Colonic mucosa (tissue), 4 donors: ENCODE measurements around the gene FKBP1B. TPM values are rescaled to one million over a fixed set of nuclear protein-coding genes. Genes with fewer than 3 reads are reported as not detected.

Experiments used
- DNase-seq: peaks from one replicate; pipeline ENCODE4 v3.0.0-alpha.2; 2020
- H3K27ac ChIP-seq: fragments of 200-600 bp; one replicate; pipeline ENCODE4 v1.8.0; 2021
- H3K27me3 ChIP-seq: fragments of 200-600 bp; one replicate; pipeline ENCODE4 v1.8.0; 2021
- H3K36me3 ChIP-seq: fragments of 200-600 bp; one replicate; pipeline ENCODE4 v1.8.0; 2021
- H3K4me1 ChIP-seq: fragments of 200-600 bp; one replicate; pipeline ENCODE4 v1.8.0; 2021; ENCODE audit warnings: mild to moderate bottlenecking
- H3K4me3 ChIP-seq: fragments of 200-600 bp; one replicate; pipeline ENCODE4 v1.8.0; 2021
- H3K9ac ChIP-seq, 2 donors: one replicate each; pipeline ENCODE4 v1.7.0; 2013; ENCODE audit warnings: control low read depth in 2 of 2, low read depth in 2 of 2, low read length in 2 of 2
- H3K9me3 ChIP-seq: fragments of 200-600 bp; one replicate; pipeline ENCODE4 v1.8.0; 2021
- CTCF ChIP-seq: fragments of 200-600 bp; IDR thresholded peaks from one replicate; pipeline ENCODE4 v1.8.0; 2022; ENCODE audit warnings: antibody characterized with exemption, mild to moderate bottlenecking
- intact Hi-C: fragments of 100-400 bp; cut with DNase I; formaldehyde crosslinking; loops from one replicate; pipeline ENCODE4 v1.14.1; 2022
- total RNA-seq, 2 donors: library from RNA; stranded (reverse); fragmentation: NEBNext Ultra II Directional in 1 of 2; extraction: Animal tissue kit (Norgen Biotek cat#: 25700) in 1 of 2; gene quantifications; one replicate each; pipeline ENCODE4 v1.2.1, GENCODE V29; 2021
- donor health status: healthy.
- donor health status: DM: no; HTN: no; CAD: no.
- donor health status: DM: no; HTN: no; CAD: no.

The FKBP1B gene
- total RNA-seq, 2 donors from 2014 or later, result 8.0 to 11.8 TPM

GRCh38 chr2:24058564-24059271, 9.2 kb downstream of the FKBP1B start:
- Histone ChIP-seq H3K27ac (no peak overlapping the region), H3K9me3 (no peaks in the 10 kb centered on the region), H3K4me3 (no peak overlapping the region), H3K9ac (no peak overlapping the region), H3K4me1 (no peaks in the 10 kb centered on the region), H3K27me3 (no peaks in the 10 kb centered on the region), H3K36me3 (no peaks in the 10 kb centered on the region)
- no peak for TF ChIP-seq CTCF
- no peak for DNase-seq
- intact Hi-C loops, result no loop called here

DNA sequence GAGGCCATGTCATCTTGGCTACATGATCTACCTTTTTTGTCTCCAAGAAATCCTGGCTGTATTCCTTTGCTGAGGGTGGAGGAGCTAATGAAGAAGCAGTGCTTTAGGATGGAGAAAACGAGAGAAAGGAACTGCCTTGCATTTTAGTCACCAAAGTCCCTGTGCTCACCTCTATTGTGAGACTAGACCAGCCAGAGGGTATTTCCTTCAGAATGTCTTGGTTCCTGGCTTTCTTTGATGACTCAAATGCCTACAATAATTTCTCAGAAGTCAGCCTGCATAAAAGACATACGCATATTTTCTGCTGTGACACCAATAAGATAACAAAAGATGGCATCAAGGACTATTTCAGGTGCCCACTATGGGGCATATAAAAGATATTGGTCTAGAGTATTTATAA, 15.8 kb downstream of the FKBP1B start:
- Histone ChIP-seq H3K36me3 (peaks cover 7% of the 10 kb centered on the region), H3K4me1 (no peaks in the 10 kb centered on the region), H3K27ac (no peak overlapping the region), H3K9ac (no peak overlapping the region), H3K4me3 (no peak overlapping the region), H3K9me3 (no peaks in the 10 kb centered on the region), H3K27me3 (no peaks in the 10 kb centered on the region)
- TF ChIP-seq CTCF, result no peak
- no peak for DNase-seq
- intact Hi-C loops, result no loop called here

DNA sequence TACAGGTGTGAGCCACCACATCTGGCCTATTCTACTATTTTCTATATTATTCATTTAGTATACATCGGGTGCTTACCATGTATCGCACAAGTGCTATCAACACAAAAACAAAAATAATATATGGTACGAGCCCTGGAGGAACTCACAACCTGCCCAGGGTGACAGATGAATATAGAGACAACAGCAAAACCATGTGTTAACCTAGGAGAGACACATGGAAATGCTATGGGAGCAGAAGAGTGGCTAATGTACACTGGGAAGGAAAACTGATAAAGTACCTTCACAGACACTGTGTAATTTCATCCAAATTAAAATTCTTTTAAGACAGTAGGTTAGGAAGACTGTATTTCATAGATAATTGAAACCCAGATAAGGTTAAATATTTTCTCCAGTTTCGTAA, 22.7 kb downstream of the FKBP1B start:
- no peak overlapping the region for H3K4me3 ChIP-seq
- no peak overlapping the region for H3K27ac ChIP-seq
- no peak overlapping the region for H3K9ac ChIP-seq
- H3K9me3 ChIP-seq, result no peaks in the 10 kb centered on the region
- peaks cover 4% of the 10 kb centered on the region for H3K36me3 ChIP-seq
- peaks cover 4% of the 10 kb centered on the region for H3K4me1 ChIP-seq
- no peak for DNase-seq
- H3K27me3 ChIP-seq, result no peaks in the 10 kb centered on the region
- no peak for TF ChIP-seq CTCF
- intact Hi-C loops, result no loop called here

DNA sequence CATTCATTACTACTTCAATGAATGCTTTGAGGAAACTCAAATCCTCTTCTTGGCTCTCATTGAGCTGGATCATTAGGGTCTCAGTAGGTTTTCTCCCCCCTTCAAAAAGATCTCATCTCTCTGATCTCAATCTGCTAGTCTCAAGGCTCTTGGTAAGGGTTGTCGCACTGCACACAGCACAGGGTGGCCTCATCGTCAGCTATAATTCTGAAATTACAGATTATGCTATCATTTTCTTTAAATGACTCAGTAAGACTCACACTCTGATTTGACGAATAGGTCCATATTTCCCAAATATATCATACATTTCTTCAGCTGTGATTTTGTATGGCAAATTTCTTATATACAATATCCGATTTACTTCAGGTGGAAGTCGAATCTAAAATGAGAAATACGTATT, 24.3 kb downstream of the FKBP1B start:
- intact Hi-C loops, result no loop called here
- Histone ChIP-seq H3K9ac (no peak overlapping the region), H3K4me3 (no peak overlapping the region), H3K27ac (no peak overlapping the region), H3K9me3 (no peaks in the 10 kb centered on the region), H3K4me1 (peaks cover 4% of the 10 kb centered on the region), H3K36me3 (no peaks in the 10 kb centered on the region), H3K27me3 (no peaks in the 10 kb centered on the region)
- no peak for TF ChIP-seq CTCF
- DNase-seq, result no peak

GRCh38 chr2:24075259-24075658, 25.7 kb downstream of the FKBP1B start:
- TF ChIP-seq CTCF, result no peak

More at GRCh38 chr2:24075259-24075658, 25.7 kb downstream of the FKBP1B start:
- no peak for DNase-seq
- H3K36me3 ChIP-seq, result no peaks in the 10 kb centered on the region
- peak overlapping the region; percentile 48 for H3K4me3 ChIP-seq
- H3K27me3 ChIP-seq, result no peaks in the 10 kb centered on the region
- H3K27ac ChIP-seq, result no peak overlapping the region
- H3K9me3 ChIP-seq, result no peaks in the 10 kb centered on the region
- H3K9ac ChIP-seq, result peak overlapping the region in 1 of 2 donors; percentile 97
- intact Hi-C loops, result no loop called here
- H3K4me1 ChIP-seq, result peaks cover 4% of the 10 kb centered on the region
